ENCODE results near the gene NFASC.

GRCh38 chr1:204931768-204932572 is 61.3 kb downstream of the NFASC start:
- TF ChIP-seq CTCF (IDR thresholded peaks at IDR 0.05) (no peak), POLR2A (IDR thresholded peaks at IDR 0.05) (no peak), POLR2AphosphoS5 (IDR thresholded peaks at IDR 0.05) (no peak)

Measured in suprapubic skin (tissue), 4 donors.